Subcutaneous abdominal adipose tissue (tissue), 5 donors: ENCODE results near the gene SMCO4.
"Not testable (repeated sequence)": the region's sequence is repeated elsewhere in the genome, so short reads cannot be mapped to it uniquely, and the experiment has no call there.

Experiments
- H3K27ac ChIP-seq: one replicate; pipeline ENCODE4 v1.7.0; 2013; ENCODE audit warnings: low read depth, mild to moderate bottlenecking, inconsistent platforms, low read length, moderate library complexity
- H3K27me3 ChIP-seq, 5 donors: one replicate each; pipeline ENCODE4 v1.7.0; 2013; ENCODE audit warnings: low read length in 5 of 5, inconsistent platforms in 1 of 5; ENCODE audit not compliant: control insufficient read depth in 5 of 5, insufficient read depth in 4 of 5
- H3K36me3 ChIP-seq, 5 donors: one replicate each; pipeline ENCODE4 v1.7.0; 2013; ENCODE audit warnings: low read length in 5 of 5; ENCODE audit not compliant: control insufficient read depth in 5 of 5, insufficient read depth in 5 of 5
- H3K4me1 ChIP-seq, 5 donors: one replicate each; pipeline ENCODE4 v1.7.0; 2013; ENCODE audit warnings: low read length in 5 of 5, mild to moderate bottlenecking in 3 of 5, moderate library complexity in 1 of 5; ENCODE audit not compliant: control insufficient read depth in 5 of 5, insufficient read depth in 5 of 5
- H3K4me3 ChIP-seq, 5 donors: one replicate each; pipeline ENCODE4 v1.7.0; 2013; ENCODE audit warnings: low read length in 5 of 5, low read depth in 1 of 5
- H3K9ac ChIP-seq, 5 donors: one replicate each; pipeline ENCODE4 v1.7.0; 2013; ENCODE audit warnings: low read length in 5 of 5, mild to moderate bottlenecking in 4 of 5, moderate library complexity in 3 of 5
- H3K9me3 ChIP-seq, 5 donors: one replicate each; pipeline ENCODE4 v1.7.0; 2013; ENCODE audit warnings: low read length in 5 of 5; ENCODE audit not compliant: control insufficient read depth in 5 of 5
- donor health status: healthy.
- donor health status: healthy.
- donor health status: healthy.
- donor health status: healthy.
- donor health status: healthy.

SMCO4 gene

DNA sequence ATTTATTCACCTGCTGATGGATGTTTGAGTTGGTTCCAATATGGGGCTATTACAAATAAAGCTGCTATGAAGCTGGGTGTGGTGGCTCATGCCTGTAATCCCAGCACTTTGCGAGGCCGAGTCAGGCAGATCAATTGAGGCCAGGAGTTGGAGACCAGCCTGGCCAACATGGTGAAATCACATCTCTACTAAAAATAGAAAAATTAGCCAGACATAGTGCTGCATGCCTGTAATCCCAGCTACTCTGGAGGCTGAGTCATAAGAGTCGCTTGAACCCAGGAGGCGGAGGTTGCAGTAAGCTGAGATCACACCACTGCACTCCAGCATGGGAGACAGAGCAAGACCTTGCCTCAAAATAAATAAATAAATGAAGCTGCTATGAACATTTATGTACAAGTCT, 33.7 kb upstream of the SMCO4 start:
- not testable (repeated sequence) for H3K27ac ChIP-seq, H3K36me3 ChIP-seq, H3K27me3 ChIP-seq, H3K9ac ChIP-seq, H3K4me3 ChIP-seq
- peaks cover 0 to 10% (median 6%) of the 10 kb centered on the region in 5 donors for H3K9me3 ChIP-seq
- peaks cover 0 to 10% (median 0%) of the 10 kb centered on the region in 5 donors for H3K4me1 ChIP-seq

DNA sequence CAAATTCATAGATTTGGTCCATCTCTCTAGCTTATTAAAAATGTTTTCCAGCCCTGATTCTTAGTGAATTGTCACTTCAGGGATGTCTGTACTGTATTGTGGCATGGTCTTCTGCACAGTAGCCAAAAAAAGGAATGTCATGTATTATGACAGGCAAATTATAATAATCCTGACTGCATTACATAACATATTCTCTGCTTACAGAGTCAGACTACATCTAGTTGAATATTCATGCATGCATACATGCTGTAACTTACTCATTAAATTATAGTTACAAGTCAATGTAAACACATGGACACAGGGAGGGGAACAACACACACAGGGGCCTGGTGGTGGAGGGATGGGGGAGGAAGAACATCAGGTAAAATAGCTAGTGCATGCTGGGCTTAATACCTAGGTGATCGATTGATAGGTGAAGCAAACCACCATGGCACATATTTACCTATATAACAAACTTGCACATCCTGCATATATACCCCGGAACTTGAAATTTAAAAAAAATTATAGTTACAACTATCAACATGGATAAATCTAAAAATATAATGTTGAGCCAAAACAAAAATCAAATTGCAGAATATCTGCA, 31.5 kb upstream of the SMCO4 start:
- H3K9me3 ChIP-seq = peaks cover 0 to 10% (median 5%) of the 10 kb centered on the region in 5 donors
- no peaks in the 10 kb centered on the region for H3K27me3 ChIP-seq

DNA sequence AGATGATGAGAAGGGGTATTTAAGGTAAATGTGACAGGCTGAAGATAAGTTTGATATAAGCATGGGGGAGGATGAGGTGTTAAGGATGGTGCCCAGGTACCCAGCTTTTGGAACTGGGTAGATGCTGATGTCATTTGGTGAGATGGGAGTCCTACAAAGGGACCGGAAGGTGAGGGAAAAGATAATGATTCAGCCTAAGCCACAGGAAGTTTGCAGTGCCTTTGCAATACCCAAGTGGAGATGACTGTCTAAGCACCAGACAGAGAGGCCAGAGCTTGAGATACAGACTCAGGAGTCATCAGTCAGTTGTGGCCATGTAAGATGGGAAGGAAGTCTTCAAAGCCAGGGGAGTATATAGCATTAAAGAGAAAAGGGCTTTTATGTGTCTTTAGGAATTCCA, 30.0 kb upstream of the SMCO4 start:
- Histone ChIP-seq H3K9me3 (no peaks in the 10 kb centered on the region), H3K4me1 (peaks cover 0 to 24% (median 5%) of the 10 kb centered on the region in 5 donors), H3K9ac (no peak overlapping the region), H3K27me3 (no peaks in the 10 kb centered on the region), H3K4me3 (no peak overlapping the region), H3K27ac (no peak overlapping the region), H3K36me3 (no peaks in the 10 kb centered on the region)

More for the DNA sequence above, 31.5 kb upstream of the SMCO4 start:
- Histone ChIP-seq H3K4me1 (peaks cover 0 to 23% (median 5%) of the 10 kb centered on the region in 5 donors), H3K27ac (no peak overlapping the region), H3K9ac (no peak overlapping the region), H3K4me3 (no peak overlapping the region), H3K36me3 (no peaks in the 10 kb centered on the region)

DNA sequence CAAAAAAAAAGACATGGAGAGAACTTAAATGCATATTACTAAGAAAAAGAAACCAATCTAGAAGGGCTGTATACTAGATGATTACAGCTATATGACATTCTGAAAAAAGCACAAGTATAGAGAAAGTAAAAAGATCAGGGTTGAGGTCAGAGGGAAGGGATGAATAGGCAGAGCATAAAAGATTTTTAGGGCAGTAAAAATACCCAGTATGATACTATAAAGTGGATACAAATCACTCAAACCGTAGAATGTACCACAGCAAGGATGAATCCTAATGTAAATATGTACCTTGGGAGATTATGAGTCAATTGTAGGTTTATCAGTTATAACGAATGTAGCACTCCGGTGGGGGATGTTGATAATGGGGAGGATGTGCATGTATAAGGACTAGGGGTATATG, 29.4 kb upstream of the SMCO4 start:
- Histone ChIP-seq H3K4me3 (no peak overlapping the region), H3K27me3 (no peaks in the 10 kb centered on the region), H3K36me3 (no peaks in the 10 kb centered on the region), H3K9me3 (no peaks in the 10 kb centered on the region), H3K27ac (no peak overlapping the region), H3K9ac (no peak overlapping the region), H3K4me1 (peaks cover 0 to 29% (median 6%) of the 10 kb centered on the region in 5 donors)

DNA sequence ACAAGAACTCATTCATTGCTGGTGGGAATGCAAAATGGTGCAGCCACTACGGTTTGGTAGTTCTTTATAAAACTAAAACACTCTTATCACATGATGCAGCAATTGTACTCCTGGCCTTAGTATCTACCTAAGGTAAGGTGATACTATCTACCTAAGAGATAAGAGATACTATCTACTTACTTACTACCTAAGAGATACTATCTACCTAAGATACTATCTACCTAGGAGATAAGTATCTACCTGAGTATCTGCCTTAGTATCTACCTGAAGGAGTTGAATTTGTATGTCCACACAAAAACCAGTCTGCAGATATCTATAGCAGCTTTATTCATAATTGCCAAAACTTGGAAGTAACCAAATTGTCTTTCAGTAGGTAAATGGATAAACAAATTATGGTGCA, 29.0 kb upstream of the SMCO4 start:
- Histone ChIP-seq H3K9me3 (no peaks in the 10 kb centered on the region), H3K36me3 (no peaks in the 10 kb centered on the region), H3K27me3 (no peaks in the 10 kb centered on the region), H3K4me3 (no peak overlapping the region), H3K27ac (no peak overlapping the region), H3K4me1 (peaks cover 0 to 32% (median 9%) of the 10 kb centered on the region in 5 donors), H3K9ac (no peak overlapping the region)

DNA sequence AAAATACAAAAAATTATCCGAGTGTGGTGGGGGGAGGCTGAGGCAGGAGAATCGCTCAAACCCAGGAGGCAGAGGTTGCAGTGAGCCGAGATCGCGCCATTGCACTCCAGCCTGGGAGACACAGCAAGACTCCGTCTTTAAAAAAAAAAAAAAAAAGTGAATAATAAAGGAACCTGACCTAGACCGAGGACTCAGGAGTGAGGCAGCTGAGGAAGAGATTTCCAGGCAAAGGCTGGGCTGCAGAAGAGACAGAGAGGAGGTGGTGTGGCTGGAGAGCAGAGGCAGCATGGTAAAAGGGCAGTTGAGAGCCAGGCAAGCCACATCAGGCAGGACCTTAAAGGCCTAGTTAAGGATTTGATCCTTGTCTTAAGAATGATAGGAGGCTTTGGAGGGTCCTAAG, 28.4 kb upstream of the SMCO4 start:
- H3K4me3 ChIP-seq = no peak overlapping the region
- no peaks in the 10 kb centered on the region for H3K36me3 ChIP-seq
- no peak overlapping the region for H3K9ac ChIP-seq
- no peaks in the 10 kb centered on the region for H3K27me3 ChIP-seq
- peaks cover 0 to 32% (median 9%) of the 10 kb centered on the region in 5 donors for H3K4me1 ChIP-seq
- no peak overlapping the region for H3K27ac ChIP-seq
- H3K9me3 ChIP-seq = no peaks in the 10 kb centered on the region

DNA sequence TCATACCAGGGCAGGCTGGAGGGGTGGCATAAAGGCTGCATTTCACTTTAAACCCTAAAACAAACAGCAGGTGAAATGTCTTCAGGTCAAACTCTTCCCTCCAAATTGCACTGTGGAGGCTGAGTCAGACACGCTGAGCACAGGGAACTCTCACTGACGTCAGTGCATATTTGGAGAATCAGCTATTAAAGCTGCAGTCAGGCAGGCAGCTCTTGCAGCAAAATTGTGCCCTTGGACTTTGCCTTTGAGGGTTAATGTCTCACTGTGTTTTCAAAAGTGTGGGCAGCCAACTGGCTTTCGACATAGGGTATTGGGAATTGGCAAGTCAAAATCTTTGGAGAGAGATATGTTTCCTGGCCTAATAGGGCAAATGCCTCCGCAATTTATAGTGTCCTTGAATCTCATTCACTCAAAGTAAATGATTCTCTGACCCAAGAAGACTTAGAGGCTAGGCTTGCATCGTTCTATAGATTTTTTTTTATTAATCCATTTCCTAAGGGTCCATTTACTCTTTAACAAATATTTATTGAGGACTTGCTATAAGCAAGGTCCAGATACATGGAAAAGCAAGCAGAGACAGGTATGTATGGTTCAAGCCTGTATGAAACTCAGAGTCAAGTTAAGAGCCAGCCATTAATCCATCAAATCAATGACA, 27.7 kb upstream of the SMCO4 start:
- Histone ChIP-seq H3K27ac (no peak overlapping the region), H3K4me3 (no peak overlapping the region), H3K4me1 (peaks cover 0 to 31% (median 9%) of the 10 kb centered on the region in 5 donors), H3K27me3 (no peaks in the 10 kb centered on the region), H3K36me3 (no peaks in the 10 kb centered on the region), H3K9me3 (no peaks in the 10 kb centered on the region), H3K9ac (no peak overlapping the region)

DNA sequence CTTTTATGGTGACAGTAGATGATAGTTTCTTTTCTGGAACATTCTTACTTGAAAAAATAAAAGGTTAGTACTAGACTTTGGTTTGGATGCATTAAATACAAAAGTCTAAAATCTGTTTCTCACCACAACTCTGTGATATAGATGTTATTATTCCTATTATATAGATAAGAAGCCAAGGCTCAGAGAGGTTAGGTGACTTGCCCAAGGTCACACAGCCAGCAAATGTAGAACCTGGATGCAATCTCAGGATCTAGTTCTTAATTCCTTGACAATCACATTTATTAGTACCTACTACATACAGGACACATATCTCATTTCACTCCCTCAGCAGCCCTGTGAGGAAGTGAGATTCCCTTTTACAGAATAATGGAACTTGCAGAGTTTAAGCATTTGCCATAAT, 26.3 kb upstream of the SMCO4 start:
- H3K4me1 ChIP-seq = peaks cover 0 to 26% (median 9%) of the 10 kb centered on the region in 5 donors
- H3K27me3 ChIP-seq = no peaks in the 10 kb centered on the region
- H3K27ac ChIP-seq = no peak overlapping the region
- no peak overlapping the region for H3K9ac ChIP-seq
- no peaks in the 10 kb centered on the region for H3K36me3 ChIP-seq
- no peak overlapping the region for H3K4me3 ChIP-seq
- H3K9me3 ChIP-seq = no peaks in the 10 kb centered on the region

DNA sequence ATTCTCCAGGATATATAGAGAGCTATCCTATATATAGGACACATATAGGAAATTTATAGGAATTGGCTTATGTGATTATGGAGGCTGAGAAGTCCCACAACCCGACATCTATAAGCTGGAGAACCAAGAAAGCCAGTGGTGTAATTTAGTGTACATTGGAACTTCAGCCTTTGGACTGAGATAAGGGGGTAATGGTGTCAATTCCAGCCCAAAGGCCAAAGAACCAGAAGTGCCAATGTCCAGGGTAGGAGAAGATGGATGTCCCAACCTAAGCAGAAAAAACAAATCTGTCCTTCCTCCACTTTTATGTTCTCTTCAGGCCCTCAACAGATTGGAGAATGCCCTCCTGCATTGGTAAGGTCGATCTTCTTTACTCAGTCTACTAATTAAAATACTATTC, 25.5 kb upstream of the SMCO4 start:
- no peaks in the 10 kb centered on the region for H3K27me3 ChIP-seq
- H3K9ac ChIP-seq = no peak overlapping the region
- H3K9me3 ChIP-seq = no peaks in the 10 kb centered on the region
- H3K4me3 ChIP-seq = no peak overlapping the region
- H3K36me3 ChIP-seq = no peaks in the 10 kb centered on the region
- peaks cover 0 to 26% (median 9%) of the 10 kb centered on the region in 5 donors for H3K4me1 ChIP-seq
- H3K27ac ChIP-seq = no peak overlapping the region

DNA sequence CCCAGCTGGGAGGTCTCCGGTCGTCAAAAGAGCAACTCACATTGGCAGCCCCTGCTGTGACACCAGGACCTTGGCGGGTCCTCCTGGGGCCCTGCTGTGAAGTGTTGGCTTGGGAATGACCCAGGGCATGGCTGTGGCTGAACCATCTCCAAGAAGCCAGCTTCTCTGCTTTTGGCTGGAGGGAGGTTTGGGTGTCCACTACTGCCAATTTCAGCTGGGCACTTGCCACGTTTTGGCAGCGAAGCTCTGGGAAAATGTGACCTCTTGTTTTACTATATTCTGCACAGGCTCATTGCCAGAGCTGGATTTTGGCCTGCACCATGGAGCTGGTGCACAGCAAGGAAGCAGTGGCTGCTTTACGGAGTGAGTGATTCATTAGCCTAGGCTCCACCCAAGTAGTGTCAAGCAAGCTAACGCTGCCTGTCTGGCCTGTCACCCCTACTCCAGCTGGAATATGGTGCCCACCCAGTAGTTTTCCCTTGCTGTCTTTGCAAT, 24.3 kb upstream of the SMCO4 start:
- no peaks in the 10 kb centered on the region for H3K27me3 ChIP-seq

More for the DNA sequence above, 24.3 kb upstream of the SMCO4 start:
- Histone ChIP-seq H3K36me3 (no peaks in the 10 kb centered on the region), H3K9ac (no peak overlapping the region), H3K27ac (no peak overlapping the region), H3K9me3 (no peaks in the 10 kb centered on the region), H3K4me1 (peaks cover 0 to 26% (median 9%) of the 10 kb centered on the region in 5 donors), H3K4me3 (no peak overlapping the region)
